Left ventricle myocardium inferior (tissue), 1 donor: ENCODE results near the gene SLC25A19. TPM values are rescaled to one million over a fixed set of nuclear protein-coding genes. Genes with fewer than 3 reads are reported as not detected.
"Not testable (repeated sequence)": the region's sequence is repeated elsewhere in the genome, so short reads cannot be mapped to it uniquely, and the experiment has no call there.

Source experiments
- DNase-seq: peaks from one replicate; pipeline ENCODE4 v3.0.0-alpha.2; 2020
- H3K27ac ChIP-seq: fragments of 200-600 bp; replicated peaks from 2 replicates; pipeline ENCODE4 v1.8.0; 2021
- H3K27me3 ChIP-seq: fragments of 200-600 bp; 2 replicates; pipeline ENCODE4 v1.8.0; 2021; ENCODE audit warnings: low read depth
- H3K36me3 ChIP-seq: fragments of 200-600 bp; 2 replicates; pipeline ENCODE4 v1.8.0; 2021
- H3K4me1 ChIP-seq: fragments of 200-600 bp; 2 replicates; pipeline ENCODE4 v1.8.0; 2021
- H3K4me3 ChIP-seq: fragments of 200-600 bp; 2 replicates; pipeline ENCODE4 v1.8.0; 2021; ENCODE audit warnings: mild to moderate bottlenecking, moderate library complexity
- H3K9me3 ChIP-seq: fragments of 200-600 bp; replicated peaks from 2 replicates; pipeline ENCODE4 v1.8.0; 2021
- intact Hi-C: fragments of 100-400 bp; cut with micrococcal nuclease; formaldehyde crosslinking; loops from one replicate; pipeline ENCODE4 v1.11.0; 2022
- total RNA-seq: library from RNA; stranded (reverse); fragmentation: NEBNext Ultra II Directional; extraction: Animal tissue kit (Norgen Biotek cat#: 25700); gene quantifications from one replicate; pipeline ENCODE4 v1.2.1, GENCODE V29; 2021
- TF ChIP-seq, protein P1 (sequence below): fragments of 200-600 bp; IDR thresholded peaks from 2 replicates; pipeline ENCODE4 v1.8.0; 2021; ENCODE audit warnings: antibody characterized with exemption, mild to moderate bottlenecking, borderline replicate concordance
- donor health status: DM: no; HTN: yes; CAD: no; lungs with severe emphysema.

The SLC25A19 gene
- total RNA-seq, 1 donor from 2014 or later = 16.0 TPM

DNA sequence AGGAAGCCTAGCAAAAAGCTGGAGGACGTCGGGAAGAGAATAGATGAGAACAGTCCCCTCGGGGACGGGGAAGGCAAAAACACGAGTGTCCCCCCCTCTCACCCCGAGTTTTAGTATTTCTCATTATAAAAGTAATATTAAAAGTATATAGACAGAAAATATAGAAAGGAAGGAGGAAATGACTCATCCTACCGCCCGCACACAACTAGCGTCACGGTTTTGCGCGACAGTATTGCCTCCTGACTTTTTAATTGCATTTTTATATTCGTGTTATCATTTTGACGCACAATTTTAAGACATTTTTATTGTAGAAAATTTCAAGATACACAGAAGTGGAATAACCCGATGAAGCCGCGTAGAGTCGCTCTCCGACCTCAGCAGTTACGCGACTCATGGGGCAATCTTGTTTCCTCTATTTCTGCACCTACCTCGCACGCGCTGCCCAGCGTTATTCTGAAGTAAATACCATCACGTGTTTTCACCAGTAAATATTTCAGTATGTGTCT, 652 bp upstream of the SLC25A19 start:
- TF ChIP-seq, protein P1, sequence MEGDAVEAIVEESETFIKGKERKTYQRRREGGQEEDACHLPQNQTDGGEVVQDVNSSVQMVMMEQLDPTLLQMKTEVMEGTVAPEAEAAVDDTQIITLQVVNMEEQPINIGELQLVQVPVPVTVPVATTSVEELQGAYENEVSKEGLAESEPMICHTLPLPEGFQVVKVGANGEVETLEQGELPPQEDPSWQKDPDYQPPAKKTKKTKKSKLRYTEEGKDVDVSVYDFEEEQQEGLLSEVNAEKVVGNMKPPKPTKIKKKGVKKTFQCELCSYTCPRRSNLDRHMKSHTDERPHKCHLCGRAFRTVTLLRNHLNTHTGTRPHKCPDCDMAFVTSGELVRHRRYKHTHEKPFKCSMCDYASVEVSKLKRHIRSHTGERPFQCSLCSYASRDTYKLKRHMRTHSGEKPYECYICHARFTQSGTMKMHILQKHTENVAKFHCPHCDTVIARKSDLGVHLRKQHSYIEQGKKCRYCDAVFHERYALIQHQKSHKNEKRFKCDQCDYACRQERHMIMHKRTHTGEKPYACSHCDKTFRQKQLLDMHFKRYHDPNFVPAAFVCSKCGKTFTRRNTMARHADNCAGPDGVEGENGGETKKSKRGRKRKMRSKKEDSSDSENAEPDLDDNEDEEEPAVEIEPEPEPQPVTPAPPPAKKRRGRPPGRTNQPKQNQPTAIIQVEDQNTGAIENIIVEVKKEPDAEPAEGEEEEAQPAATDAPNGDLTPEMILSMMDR = peak; percentile 7
- no peaks in the 10 kb centered on the region for H3K27me3 ChIP-seq
- intact Hi-C loops = no loop called here
- H3K9me3 ChIP-seq = no peaks in the 10 kb centered on the region
- H3K4me1 ChIP-seq = peaks cover 17% of the 10 kb centered on the region
- peaks cover 16% of the 10 kb centered on the region for H3K36me3 ChIP-seq
- DNase-seq = peak; percentile 52
- H3K4me3 ChIP-seq = peak overlapping the region; percentile 82
- H3K27ac ChIP-seq = peak overlapping the region; percentile 95

DNA sequence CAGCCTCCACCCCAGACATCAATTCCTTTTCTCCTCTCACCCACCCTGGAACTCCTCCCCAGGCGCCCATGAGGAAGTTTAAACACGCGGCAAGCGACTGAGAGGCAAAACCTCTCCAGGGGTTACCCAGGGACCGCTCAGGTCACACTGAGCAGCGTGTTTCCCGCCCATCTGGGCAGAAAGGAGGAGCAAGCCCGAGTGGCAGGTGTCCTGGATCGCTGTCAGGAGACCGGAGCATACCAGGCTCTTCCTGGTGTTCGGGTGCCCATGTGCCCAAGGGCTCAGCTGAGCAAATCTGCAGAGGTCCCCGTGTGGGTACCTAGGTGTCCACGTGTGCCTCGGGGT, 491 bp downstream of the SLC25A19 start:
- DNase-seq = no peak
- Histone ChIP-seq H3K4me1 (peaks cover 17% of the 10 kb centered on the region), H3K27me3 (no peaks in the 10 kb centered on the region), H3K27ac (peak overlapping the region; percentile 95), H3K36me3 (peaks cover 20% of the 10 kb centered on the region), H3K9me3 (no peaks in the 10 kb centered on the region), H3K4me3 (peak overlapping the region; percentile 82)
- intact Hi-C loops = no loop called here
- TF ChIP-seq, protein P1 = no peak

DNA sequence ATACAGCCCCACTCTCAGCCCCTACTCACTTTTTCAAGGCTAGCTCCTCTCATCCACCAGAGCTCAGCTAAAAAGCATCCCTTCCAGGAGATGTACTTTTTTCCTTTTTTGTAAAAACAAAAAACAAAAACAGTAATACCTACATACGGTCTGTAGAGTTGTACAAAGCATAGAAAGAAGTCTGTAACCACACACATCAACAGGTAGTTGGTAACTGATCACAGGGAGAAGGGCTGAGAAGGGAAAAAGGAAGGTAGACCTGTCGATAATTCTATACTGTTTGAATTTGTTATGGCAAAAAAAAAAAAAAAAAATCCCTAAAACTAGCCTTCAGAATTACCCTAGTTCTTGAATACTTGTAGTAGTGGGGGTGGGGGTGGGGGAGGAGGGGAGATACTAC, 874 bp downstream of the SLC25A19 start:
- intact Hi-C loops = no loop called here

DNA sequence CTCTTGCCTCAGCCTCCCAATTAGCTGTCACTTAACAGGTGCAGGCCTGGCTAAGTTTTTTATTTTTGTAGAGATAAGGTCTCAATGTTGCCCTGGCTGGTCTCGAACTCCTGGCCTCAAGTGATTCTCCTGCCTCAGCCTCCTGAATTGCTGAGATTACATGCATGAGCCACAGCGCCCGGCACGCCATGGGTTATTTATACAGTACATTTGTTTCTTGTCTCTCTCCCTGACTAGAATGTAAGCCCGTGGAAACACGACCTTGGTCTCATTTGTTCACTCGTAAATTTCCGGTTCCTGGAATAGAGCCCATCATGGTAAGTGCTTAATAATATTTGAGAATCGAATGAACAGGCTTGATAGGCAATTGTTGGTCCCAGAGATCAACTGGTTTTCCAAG, 2.0 kb downstream of the SLC25A19 start:
- intact Hi-C loops = no loop called here
- Histone ChIP-seq H3K9me3 (no peaks in the 10 kb centered on the region), H3K36me3 (peaks cover 31% of the 10 kb centered on the region), H3K27me3 (no peaks in the 10 kb centered on the region), H3K4me1 (peaks cover 17% of the 10 kb centered on the region), H3K27ac (no peak overlapping the region), H3K4me3 (no peak overlapping the region)
- DNase-seq = no peak
- TF ChIP-seq, protein P1 = no peak

More for the DNA sequence above, 874 bp downstream of the SLC25A19 start:
- Histone ChIP-seq H3K4me3 (peak overlapping the region; percentile 82), H3K36me3 (peaks cover 23% of the 10 kb centered on the region), H3K9me3 (no peaks in the 10 kb centered on the region), H3K4me1 (peaks cover 17% of the 10 kb centered on the region), H3K27me3 (no peaks in the 10 kb centered on the region), H3K27ac (peak overlapping the region; percentile 95)
- DNase-seq = no peak
- TF ChIP-seq, protein P1 = no peak

DNA sequence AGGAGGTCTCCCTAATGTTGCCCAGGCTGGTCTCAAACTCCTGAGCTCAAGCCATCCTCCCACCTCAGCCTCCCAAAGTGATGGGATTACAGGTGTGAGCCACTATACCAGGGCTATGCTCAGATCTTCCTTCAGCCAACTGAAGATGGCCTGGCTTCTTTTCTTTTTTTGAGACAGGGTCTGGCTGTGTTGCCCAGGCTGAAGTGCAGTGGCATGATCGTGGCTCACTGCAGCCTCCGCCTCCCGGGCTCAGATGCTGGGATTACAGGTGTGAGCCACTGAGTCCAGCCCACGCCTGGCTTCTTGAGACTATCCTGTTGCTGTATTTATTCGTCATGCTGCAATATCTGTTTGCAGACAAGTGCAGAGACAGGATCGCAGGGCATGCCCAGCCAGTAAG, 4.1 kb downstream of the SLC25A19 start:
- DNase-seq = no peak
- Histone ChIP-seq H3K36me3 (peaks cover 48% of the 10 kb centered on the region), H3K4me3 (no peak overlapping the region), H3K4me1 (peaks cover 17% of the 10 kb centered on the region), H3K27me3 (no peaks in the 10 kb centered on the region), H3K9me3 (no peaks in the 10 kb centered on the region), H3K27ac (no peak overlapping the region)
- TF ChIP-seq, protein P1 = no peak
- intact Hi-C loops = no loop called here

DNA sequence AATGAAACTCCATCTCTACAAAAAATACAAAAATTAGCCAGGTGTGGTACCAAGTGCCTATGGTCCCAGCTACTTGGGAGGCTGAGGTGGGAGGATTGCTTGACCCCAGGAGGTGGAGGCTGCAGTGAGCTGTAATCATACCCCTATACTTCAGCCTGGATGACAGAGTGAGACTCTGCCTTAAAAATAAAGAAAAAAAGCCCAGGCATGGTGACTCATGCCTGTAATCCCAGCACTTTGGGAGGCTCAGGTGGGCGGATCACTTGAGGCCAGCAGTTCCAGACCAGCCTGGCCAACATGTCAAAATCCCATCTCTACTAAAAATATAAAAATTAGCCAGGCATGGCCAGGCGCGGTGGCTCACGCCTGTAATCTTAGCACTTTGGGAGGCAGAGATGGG, 9.0 kb downstream of the SLC25A19 start:
- H3K4me1 ChIP-seq, H3K27ac ChIP-seq, H3K4me3 ChIP-seq, H3K27me3 ChIP-seq, DNase-seq, H3K9me3 ChIP-seq, intact Hi-C loops: not testable (repeated sequence)
- H3K36me3 ChIP-seq = peaks cover 39% of the 10 kb centered on the region
